Activated CD8-positive, alpha-beta T cell treated with anti-CD3 and anti-CD28 coated beads, Interleukin-2, amount 10 ng/mL, durations not matched to agents 7 days and 5 days (primary cell): ENCODE results near the gene IFTAP. TPM values are rescaled to one million over a fixed set of nuclear protein-coding genes. Genes with fewer than 3 reads are reported as not detected.

Source experiments
- ATAC-seq: fragments of 150-1000 bp; cut with Tn5 transposase; one replicate; pipeline ENCODE4 v1.10.0; 2021; ENCODE audit warnings: moderate library complexity
- CTCF ChIA-PET: fragments of 350-600 bp; sonication (Branson Sonifier 250); formaldehyde crosslinking; loops from one replicate; lab custom pipeline; 2021; ENCODE audit warnings: antibody characterized with exemption; lab: Charles Lee
- POLR2A ChIA-PET: fragments of 350-600 bp; sonication (Branson Sonifier 250); formaldehyde crosslinking; loops from one replicate; lab custom pipeline; 2021; ENCODE audit warnings: antibody characterized with exemption; lab: Charles Lee
- DNase-seq: peaks from one replicate; pipeline ENCODE4 v3.0.0-alpha.2; 2020
- H3K27ac Mint-ChIP-seq: one replicate; pipeline ENCODE4 v1.8.0; 2021; ENCODE audit warnings: mild to moderate bottlenecking, mixed read lengths
- H3K27me3 Mint-ChIP-seq: one replicate; pipeline ENCODE4 v1.8.0; 2021; ENCODE audit warnings: low read depth, mixed read lengths
- H3K36me3 Mint-ChIP-seq: one replicate; pipeline ENCODE4 v1.8.0; 2021; ENCODE audit warnings: low read depth, mixed read lengths
- H3K4me1 Mint-ChIP-seq: one replicate; pipeline ENCODE4 v1.8.0; 2021; ENCODE audit warnings: low read depth, mixed read lengths
- H3K4me3 Mint-ChIP-seq: one replicate; pipeline ENCODE4 v1.8.0; 2021; ENCODE audit warnings: mild to moderate bottlenecking, mixed read lengths
- H3K9me3 Mint-ChIP-seq: one replicate; pipeline ENCODE4 v1.8.0; 2022; ENCODE audit warnings: mixed read lengths; ENCODE audit not compliant: insufficient read depth
- total RNA-seq, 2 experiments: library from RNA; stranded (reverse); gene quantifications; one replicate each; pipeline ENCODE4 v1.2.3, GENCODE V29; 2021

The IFTAP gene
- total RNA-seq, 2 experiments from 2014 or later, result 0.90 to 1.5 TPM

DNA sequence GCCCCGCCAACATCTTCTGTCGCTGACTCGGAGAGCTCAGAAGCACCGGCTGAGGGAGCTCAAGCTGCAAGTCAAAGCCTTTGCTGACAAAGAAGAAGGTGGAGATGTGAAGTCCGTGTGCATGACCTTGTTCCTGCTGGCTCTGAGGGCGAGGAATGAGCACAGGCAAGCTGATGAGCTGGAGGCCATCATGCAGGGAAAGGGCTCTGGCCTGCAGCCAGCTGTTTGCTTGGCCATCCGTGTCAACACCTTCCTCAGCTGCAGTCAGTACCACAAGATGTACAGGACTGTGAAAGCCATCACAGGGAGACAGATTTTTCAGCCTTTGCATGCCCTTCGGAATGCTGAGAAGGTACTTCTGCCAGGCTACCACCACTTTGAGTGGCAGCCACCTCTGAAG, 19.8 kb upstream of the IFTAP start:
- DNase-seq, result no peak
- CTCF ChIA-PET, result interaction anchor here (1.1 to 1.2 kb wide), 2 partner anchors 128 to 172 kb away, joined by 4 to 5 read pairs; no protein-coding TSS in a partner anchor
- H3K27me3 Mint-ChIP-seq, result peaks cover 23% of the 10 kb centered on the region
- no peaks in the 10 kb centered on the region for H3K4me1 Mint-ChIP-seq
- H3K27ac Mint-ChIP-seq, result no peak overlapping the region
- H3K9me3 Mint-ChIP-seq, result no peaks in the 10 kb centered on the region
- POLR2A ChIA-PET, result no interaction called here
- H3K36me3 Mint-ChIP-seq, result no peaks in the 10 kb centered on the region
- H3K4me3 Mint-ChIP-seq, result no peak overlapping the region
- ATAC-seq, result no peak

- DNase-seq, result no peak
- no peaks in the 10 kb centered on the region for H3K9me3 Mint-ChIP-seq
- H3K4me3 Mint-ChIP-seq, result no peak overlapping the region
- POLR2A ChIA-PET, result no interaction called here
- CTCF ChIA-PET, result interaction anchor here (2.5 to 3.8 kb wide), 2 partner anchors 13 to 170 kb away, joined by 12 to 21 read pairs; no protein-coding TSS in a partner anchor
- H3K27me3 Mint-ChIP-seq, result peaks cover 5% of the 10 kb centered on the region
- H3K4me1 Mint-ChIP-seq, result no peaks in the 10 kb centered on the region
- no peak for ATAC-seq
- no peak overlapping the region for H3K27ac Mint-ChIP-seq
- H3K36me3 Mint-ChIP-seq, result no peaks in the 10 kb centered on the region
Observed at GRCh38 chr11:36577373-36577772, 16.9 kb upstream of the IFTAP start.

DNA sequence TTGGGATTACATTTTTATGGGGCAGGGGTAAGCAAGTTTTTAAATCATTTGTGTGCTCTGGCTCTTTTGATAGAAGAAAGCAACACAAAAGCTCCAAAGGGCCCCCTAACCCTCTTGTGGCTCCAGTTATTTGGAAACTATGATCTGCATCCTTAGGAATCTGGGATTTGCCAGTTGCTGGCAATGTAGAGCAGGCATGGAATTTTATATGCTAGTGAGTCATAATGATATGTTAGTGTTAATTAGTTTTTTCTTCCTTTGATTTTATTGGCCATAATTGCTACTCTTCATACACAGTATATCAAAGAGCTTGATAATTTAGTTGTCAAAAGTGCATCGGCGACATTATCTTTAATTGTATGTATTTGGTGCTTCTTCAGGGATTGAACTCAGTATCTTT, 16.4 kb upstream of the IFTAP start:
- peaks cover 5% of the 10 kb centered on the region for H3K27me3 Mint-ChIP-seq
- CTCF ChIA-PET, result interaction anchor here (0.8 to 3.8 kb wide), 2 partner anchors 14 to 169 kb away, joined by 4 to 21 read pairs; no protein-coding TSS in a partner anchor
- no peaks in the 10 kb centered on the region for H3K36me3 Mint-ChIP-seq
- no peak overlapping the region for H3K4me3 Mint-ChIP-seq
- H3K27ac Mint-ChIP-seq, result no peak overlapping the region
- no peak for ATAC-seq
- no peaks in the 10 kb centered on the region for H3K4me1 Mint-ChIP-seq
- DNase-seq, result no peak
- no peaks in the 10 kb centered on the region for H3K9me3 Mint-ChIP-seq
- POLR2A ChIA-PET, result no interaction called here

GRCh38 chr11:36578458-36578857, 15.8 kb upstream of the IFTAP start:
- Mint-ChIP-seq H3K9me3 (no peaks in the 10 kb centered on the region), H3K4me1 (no peaks in the 10 kb centered on the region), H3K36me3 (no peaks in the 10 kb centered on the region), H3K27ac (no peak overlapping the region), H3K27me3 (peaks cover 5% of the 10 kb centered on the region), H3K4me3 (no peak overlapping the region)
- ChIA-PET POLR2A (no interaction called here), CTCF (interaction anchor here (0.8 to 3.8 kb wide), 2 partner anchors 14 to 168 kb away, joined by 4 to 21 read pairs; no protein-coding TSS in a partner anchor)
- ATAC-seq (no peak), DNase-seq (no peak)

DNA sequence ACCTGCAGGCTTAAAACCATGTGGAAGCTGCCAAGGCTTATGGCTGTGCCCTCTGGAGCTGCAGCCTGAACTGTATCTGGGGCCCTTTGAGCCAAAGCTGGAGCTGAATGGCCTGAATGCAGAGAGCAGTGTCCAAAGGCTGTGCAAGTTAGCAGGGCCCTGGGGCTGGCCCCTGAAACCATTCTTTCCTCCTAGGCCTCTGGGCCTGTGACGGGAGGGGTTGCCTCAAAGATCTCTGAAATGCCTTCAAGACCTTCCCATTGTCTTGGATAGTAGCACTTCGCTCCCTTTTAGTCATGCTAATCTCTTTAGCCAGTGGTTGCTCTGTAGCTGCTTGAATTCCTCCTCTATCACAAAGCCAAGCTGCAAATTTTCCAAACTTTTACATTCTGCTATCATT, 12.8 kb upstream of the IFTAP start:
- H3K36me3 Mint-ChIP-seq, result no peaks in the 10 kb centered on the region
- H3K4me3 Mint-ChIP-seq, result no peak overlapping the region
- ChIA-PET CTCF (interaction anchor here (2.0 kb wide), 1 partner anchor 166 kb away, joined by 6 read pairs; no protein-coding TSS in a partner anchor), POLR2A (no interaction called here)
- H3K4me1 Mint-ChIP-seq, result no peaks in the 10 kb centered on the region
- H3K27ac Mint-ChIP-seq, result no peak overlapping the region
- ATAC-seq, result no peak
- peaks cover 3% of the 10 kb centered on the region for H3K27me3 Mint-ChIP-seq
- H3K9me3 Mint-ChIP-seq, result no peaks in the 10 kb centered on the region
- no peak for DNase-seq

DNA sequence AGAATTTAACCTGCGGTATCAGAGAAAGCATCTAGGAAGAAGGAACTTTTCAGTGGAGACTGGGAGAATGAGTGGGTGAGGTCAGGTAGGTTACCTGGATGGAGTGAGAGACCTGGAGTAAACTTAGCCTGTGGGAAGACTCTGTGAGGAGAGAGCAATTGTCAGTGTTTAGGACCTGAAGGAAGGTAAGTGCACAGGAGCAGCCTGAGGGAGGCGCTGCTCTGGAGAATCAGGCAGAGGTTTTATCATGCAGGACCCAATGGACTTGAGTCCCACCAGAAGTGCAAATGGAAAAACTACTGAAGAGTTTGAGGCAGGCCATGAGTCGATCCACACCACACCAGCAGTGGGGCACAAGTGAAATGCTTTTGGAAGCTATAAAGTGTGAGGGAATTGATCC, 10.6 kb upstream of the IFTAP start:
- no peak overlapping the region for H3K27ac Mint-ChIP-seq
- CTCF ChIA-PET, result no interaction called here
- ATAC-seq (no peak), DNase-seq (no peak)
- no peaks in the 10 kb centered on the region for H3K9me3 Mint-ChIP-seq
- H3K27me3 Mint-ChIP-seq, result no peaks in the 10 kb centered on the region
- no peak overlapping the region for H3K4me3 Mint-ChIP-seq
- H3K36me3 Mint-ChIP-seq, result no peaks in the 10 kb centered on the region
- POLR2A ChIA-PET, result no interaction called here
- H3K4me1 Mint-ChIP-seq, result no peaks in the 10 kb centered on the region

DNA sequence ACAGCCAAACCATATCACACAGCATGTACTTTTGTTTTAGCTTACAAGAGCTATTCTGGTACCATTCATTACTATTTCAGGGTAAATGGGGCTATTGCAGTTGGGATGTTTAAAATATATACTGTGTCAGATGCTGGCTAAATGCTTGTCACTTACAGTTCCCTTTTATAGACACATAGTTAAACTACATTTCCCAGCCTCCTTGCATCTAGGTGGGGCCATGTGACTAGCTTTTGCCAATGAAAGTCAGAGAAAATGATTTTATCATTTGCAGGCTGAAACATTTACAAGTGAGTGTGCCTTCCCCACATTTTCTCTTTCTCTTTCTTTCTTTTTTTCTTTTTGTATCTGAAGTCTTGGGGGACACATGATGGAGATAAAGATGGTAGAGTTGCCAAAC, 7.8 kb upstream of the IFTAP start:
- ChIA-PET CTCF (interaction anchor here (1.0 to 2.2 kb wide), 2 partner anchors 22 to 161 kb away, joined by 3 to 8 read pairs; no protein-coding TSS in a partner anchor), POLR2A (no interaction called here)
- no peak overlapping the region for H3K4me3 Mint-ChIP-seq
- DNase-seq (no peak), ATAC-seq (no peak)
- H3K36me3 Mint-ChIP-seq, result no peaks in the 10 kb centered on the region
- H3K27ac Mint-ChIP-seq, result no peak overlapping the region
- no peaks in the 10 kb centered on the region for H3K9me3 Mint-ChIP-seq
- peaks cover 10% of the 10 kb centered on the region for H3K27me3 Mint-ChIP-seq
- no peaks in the 10 kb centered on the region for H3K4me1 Mint-ChIP-seq

GRCh38 chr11:36588099-36588498, 6.2 kb upstream of the IFTAP start:
- ATAC-seq, result no peak
- Mint-ChIP-seq H3K27me3 (peaks cover 16% of the 10 kb centered on the region), H3K27ac (no peak overlapping the region), H3K36me3 (no peaks in the 10 kb centered on the region), H3K4me3 (no peak overlapping the region), H3K4me1 (no peaks in the 10 kb centered on the region), H3K9me3 (no peaks in the 10 kb centered on the region)
- ChIA-PET CTCF (interaction anchor here (0.9 to 2.2 kb wide), 3 partner anchors 12 to 159 kb away, joined by 3 to 8 read pairs (median 7); no protein-coding TSS in a partner anchor), POLR2A (no interaction called here)
- no peak for DNase-seq

GRCh38 chr11:36590513-36590912, 3.8 kb upstream of the IFTAP start:
- Mint-ChIP-seq H3K9me3 (no peaks in the 10 kb centered on the region), H3K27ac (no peak overlapping the region), H3K4me1 (peaks cover 6% of the 10 kb centered on the region), H3K36me3 (no peaks in the 10 kb centered on the region), H3K27me3 (peaks cover 32% of the 10 kb centered on the region), H3K4me3 (no peak overlapping the region)
- POLR2A ChIA-PET, result interaction anchor here (0.6 kb wide), 1 partner anchor 44 kb away, joined by 4 read pairs; no protein-coding TSS in a partner anchor
- CTCF ChIA-PET, result no interaction called here
- ATAC-seq, result no peak
- no peak for DNase-seq

DNA sequence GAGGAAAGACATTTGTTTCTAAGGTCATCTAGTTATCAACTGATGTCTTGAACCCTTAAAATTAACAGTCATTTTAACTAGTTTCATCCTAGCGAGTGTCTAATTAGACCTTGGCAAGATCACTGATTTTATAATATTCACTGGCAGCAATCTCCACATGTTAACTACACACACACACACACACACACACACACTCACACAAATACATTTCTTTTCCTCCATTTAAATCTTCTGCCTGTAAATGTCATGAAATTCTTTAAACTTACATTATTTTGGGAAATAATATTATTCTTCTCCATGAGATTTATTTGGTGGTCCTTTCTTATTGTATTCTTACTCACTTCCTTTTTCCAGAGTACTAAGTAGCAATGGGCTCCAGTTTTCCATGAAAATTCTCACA, 2.9 kb upstream of the IFTAP start:
- CTCF ChIA-PET, result no interaction called here
- Mint-ChIP-seq H3K9me3 (no peaks in the 10 kb centered on the region), H3K36me3 (no peaks in the 10 kb centered on the region), H3K4me3 (no peak overlapping the region), H3K27ac (no peak overlapping the region), H3K4me1 (peaks cover 6% of the 10 kb centered on the region), H3K27me3 (peaks cover 34% of the 10 kb centered on the region)
- no peak for ATAC-seq
- POLR2A ChIA-PET, result no interaction called here
- no peak for DNase-seq

GRCh38 chr11:36596880-36597279, 2.6 kb downstream of the IFTAP start:
- no peak for DNase-seq
- ATAC-seq, result no peak
- Mint-ChIP-seq H3K36me3 (no peaks in the 10 kb centered on the region), H3K27me3 (peaks cover 29% of the 10 kb centered on the region), H3K4me3 (no peak overlapping the region), H3K9me3 (no peaks in the 10 kb centered on the region), H3K4me1 (peaks cover 6% of the 10 kb centered on the region), H3K27ac (no peak overlapping the region)
- POLR2A ChIA-PET, result no interaction called here
- CTCF ChIA-PET, result no interaction called here

GRCh38 chr11:36598051-36598450, 3.7 kb downstream of the IFTAP start, which contains the start of gene RAG2:
RAG2 (minus strand) TSS chr11:36598236; CDS start chr11:36594168, 4,068 bp downstream.
- Mint-ChIP-seq H3K4me1 (peaks cover 6% of the 10 kb centered on the region), H3K27ac (no peak within 1 kb of the TSS), H3K9me3 (no peaks in the 10 kb centered on the region), H3K27me3 (peaks cover 23% of the 10 kb centered on the region), H3K36me3 (no peaks in the 10 kb centered on the region), H3K4me3 (no peak within 1 kb of the TSS)
- ATAC-seq, result no peak
- POLR2A ChIA-PET, result no interaction called here
- no peak for DNase-seq
- CTCF ChIA-PET, result interaction anchor here (1.0 kb wide), 1 partner anchor 34 kb away, joined by 5 read pairs; no protein-coding TSS in a partner anchor
